GM21390 (cell line): ENCODE results near the gene P2RX1.
A peak's percentile ranks its signal among the peaks of the same experiment; 100 is the strongest.

Experiments used
- ATAC-seq: cut with Tn5 transposase; IDR thresholded peaks from one replicate; pipeline ENCODE4 v1.9.1; 2021; ENCODE audit not compliant: unreplicated experiment

The P2RX1 gene

GRCh38 chr17:3907483-3908216 is 8.6 kb downstream of the P2RX1 start:
- ATAC-seq, result no peak

- ATAC-seq, result no peak
Observed at GRCh38 chr17:3906881-3907280, 9.4 kb downstream of the P2RX1 start.

GRCh38 chr17:3905017-3905520 is 11.2 kb downstream of the P2RX1 start:
- no peak for ATAC-seq

- no peak for ATAC-seq
Observed at GRCh38 chr17:3904501-3904900, 11.8 kb downstream of the P2RX1 start.

GRCh38 chr17:3903881-3904290 is 12.4 kb downstream of the P2RX1 start:
- ATAC-seq, result no peak

GRCh38 chr17:3903051-3903825 is 13.0 kb downstream of the P2RX1 start:
- no peak for ATAC-seq

GRCh38 chr17:3900646-3901045 is 15.6 kb downstream of the P2RX1 start:
- ATAC-seq, result no peak

- ATAC-seq, result no peak
Observed at GRCh38 chr17:3897731-3898130, 18.5 kb downstream of the P2RX1 start.

- no peak for ATAC-seq
Observed at GRCh38 chr17:3896968-3897235, 19.4 kb downstream of the P2RX1 start.

- ATAC-seq, result no peak
Observed at GRCh38 chr17:3896108-3896967, 19.9 kb downstream of the P2RX1 start.

GRCh38 chr17:3895354-3895753 is 20.9 kb downstream of the P2RX1 start:
- ATAC-seq, result no peak

- no peak for ATAC-seq
Observed at GRCh38 chr17:3894911-3895343, 21.3 kb downstream of the P2RX1 start.

- ATAC-seq, result no peak
Observed at GRCh38 chr17:3894188-3894587, 22.1 kb downstream of the P2RX1 start.

GRCh38 chr17:3893720-3894116 is 22.5 kb downstream of the P2RX1 start:
- no peak for ATAC-seq

GRCh38 chr17:3893003-3893719 is 23.1 kb downstream of the P2RX1 start, which contains the start of gene CAMKK1:
TSS of gene CAMKK1 (minus strand) at chr17:3893053. CDS start at chr17:3885687, 7,366 bp downstream.
- peak; percentile 85 for ATAC-seq

GRCh38 chr17:3892095-3892998 is 23.9 kb downstream of the P2RX1 start:
- no peak for ATAC-seq

GRCh38 chr17:3891626-3892094 is 24.6 kb downstream of the P2RX1 start:
- ATAC-seq, result no peak

GRCh38 chr17:3890878-3891219 is 25.4 kb downstream of the P2RX1 start:
- ATAC-seq, result no peak

GRCh38 chr17:3890082-3890877 is 26.0 kb downstream of the P2RX1 start:
- ATAC-seq, result no peak
